Endometrial microvascular endothelial cells (primary cell): ENCODE results near the gene C1GALT1C1L. TPM values are rescaled to one million over a fixed set of nuclear protein-coding genes. Genes with fewer than 3 reads are reported as not detected.
"Not testable (repeated sequence)": the region's sequence is repeated elsewhere in the genome, so short reads cannot be mapped to it uniquely, and the experiment has no call there.

Experiments used
- in situ Hi-C: cut with HindIII; loops from 2 replicates; pipeline ENCODE4 v1.10.0; 2017; ENCODE audit warnings: low sequenced_read_pairs, low pct_unique_long_range_greater_than_20kb; ENCODE audit errors: inconsistent ontology term
- total RNA-seq: library from RNA; depleted of rRNA; stranded (reverse); fragments of >200 nt; gene quantifications from one replicate; pipeline ENCODE4 v1.2.3, GENCODE V29; 2015; ENCODE audit errors: inconsistent ontology term

C1GALT1C1L gene
- total RNA-seq, 1 donor from 2014 or later, result 0.37 TPM

DNA sequence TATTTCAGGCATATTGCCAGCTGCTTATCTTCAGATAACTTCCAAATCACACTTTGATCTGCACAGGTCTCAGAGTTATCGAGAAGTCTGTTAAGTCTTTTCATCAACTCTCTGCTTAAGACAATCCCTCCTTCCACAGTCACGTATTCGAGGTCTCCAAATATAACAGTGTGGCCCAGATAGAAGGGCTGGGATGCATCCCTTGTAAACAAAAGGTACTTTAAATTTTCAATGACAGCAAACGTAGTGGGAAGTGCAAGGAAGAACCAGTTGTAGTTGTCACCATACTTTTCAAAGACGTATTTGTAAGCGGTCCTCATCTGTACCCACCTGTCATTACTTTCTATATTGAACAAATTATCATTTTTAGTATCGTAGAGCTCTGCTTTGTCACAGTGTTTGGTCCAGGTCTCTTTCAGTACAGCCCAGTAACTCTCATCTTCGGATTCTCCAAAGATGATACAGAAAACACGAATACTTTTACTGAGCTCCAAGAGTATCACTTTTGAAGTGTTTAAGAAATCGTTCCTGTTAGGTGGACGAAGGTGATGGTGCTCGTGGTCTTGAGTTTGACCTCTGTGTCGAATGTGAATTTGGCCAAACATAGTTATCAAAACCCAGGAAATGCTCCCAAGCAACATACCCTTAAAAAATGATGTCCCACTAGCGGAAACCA, 445 bp downstream of the C1GALT1C1L start:
- in situ Hi-C loops, result no loop called here

DNA sequence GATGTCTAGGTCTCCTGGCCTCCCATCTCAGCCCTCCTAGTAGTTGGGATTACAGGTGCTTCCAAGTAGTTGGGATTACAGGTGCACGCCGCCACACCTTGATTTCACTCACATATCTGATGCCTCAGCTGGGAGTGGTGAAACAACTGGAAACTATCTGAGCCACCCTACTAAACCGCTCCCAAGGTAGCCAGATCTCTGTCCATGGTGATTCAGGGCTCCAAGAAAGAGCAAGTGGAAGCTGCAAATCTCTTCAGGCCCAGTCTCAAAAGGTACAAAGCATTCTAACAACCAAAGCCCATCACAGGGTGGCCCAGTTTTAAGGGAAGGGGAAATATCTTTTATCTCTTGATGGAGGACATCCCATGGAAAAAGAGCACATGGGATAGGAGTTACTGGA, 19.0 kb downstream of the C1GALT1C1L start:
- in situ Hi-C loops, result no loop called here

- in situ Hi-C loops, result no loop called here
Observed at GRCh38 chr2:43653506-43653905, 22.7 kb downstream of the C1GALT1C1L start.

DNA sequence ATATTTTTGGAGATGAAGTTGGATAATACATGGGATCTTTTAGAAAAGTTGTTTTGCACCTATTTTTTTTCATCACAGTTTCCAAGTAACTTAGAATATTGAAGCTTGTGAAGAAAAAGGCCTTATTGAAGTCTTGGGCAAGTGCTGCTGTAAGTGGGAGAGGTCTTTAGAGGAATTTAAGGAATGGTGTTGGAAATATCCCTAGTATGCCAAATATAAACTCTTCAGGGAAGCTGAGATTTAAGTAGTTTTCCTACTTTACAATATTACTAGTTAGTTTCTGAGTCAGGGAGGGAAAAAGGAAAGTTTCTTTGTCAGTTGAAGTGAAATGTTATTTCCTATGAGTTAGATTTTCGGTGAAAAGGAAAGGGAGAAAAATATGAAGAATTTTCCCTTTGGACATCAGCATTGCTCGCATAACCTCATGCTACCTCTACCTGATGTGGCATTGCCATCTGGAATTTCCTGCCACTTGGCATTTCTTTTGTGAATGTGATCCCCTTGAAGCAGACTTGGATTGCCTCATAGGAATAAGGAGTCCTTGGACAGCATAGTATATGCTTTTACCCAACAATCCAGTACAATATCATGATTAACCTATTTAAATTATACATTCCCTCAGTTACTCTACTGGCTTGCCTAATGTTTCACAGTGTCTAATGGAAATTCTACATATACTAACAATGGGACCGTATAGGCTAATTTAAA, 27.1 kb downstream of the C1GALT1C1L start:
- in situ Hi-C loops, result no loop called here

- in situ Hi-C loops, result no loop called here
Observed at GRCh38 chr2:43643680-43644079, 32.5 kb downstream of the C1GALT1C1L start.

- in situ Hi-C loops, result no loop called here
Observed at GRCh38 chr2:43642363-43642762, 33.9 kb downstream of the C1GALT1C1L start.

- in situ Hi-C loops, result no loop called here
Observed at GRCh38 chr2:43637030-43637803, 39.0 kb downstream of the C1GALT1C1L start, which contains the start of gene PLEKHH2. Gene PLEKHH2 (plus strand): TSS chr2:43637260. CDS start chr2:43644674, 7,414 bp downstream.

- in situ Hi-C loops, result no loop called here
Observed at GRCh38 chr2:43636621-43637020, 39.6 kb downstream of the C1GALT1C1L start.

- in situ Hi-C loops, result not testable (repeated sequence)
Observed at GRCh38 chr2:43636153-43636552, 40.1 kb downstream of the C1GALT1C1L start.

- in situ Hi-C loops, result no loop called here
Observed at GRCh38 chr2:43634604-43635306, 41.5 kb downstream of the C1GALT1C1L start.

DNA sequence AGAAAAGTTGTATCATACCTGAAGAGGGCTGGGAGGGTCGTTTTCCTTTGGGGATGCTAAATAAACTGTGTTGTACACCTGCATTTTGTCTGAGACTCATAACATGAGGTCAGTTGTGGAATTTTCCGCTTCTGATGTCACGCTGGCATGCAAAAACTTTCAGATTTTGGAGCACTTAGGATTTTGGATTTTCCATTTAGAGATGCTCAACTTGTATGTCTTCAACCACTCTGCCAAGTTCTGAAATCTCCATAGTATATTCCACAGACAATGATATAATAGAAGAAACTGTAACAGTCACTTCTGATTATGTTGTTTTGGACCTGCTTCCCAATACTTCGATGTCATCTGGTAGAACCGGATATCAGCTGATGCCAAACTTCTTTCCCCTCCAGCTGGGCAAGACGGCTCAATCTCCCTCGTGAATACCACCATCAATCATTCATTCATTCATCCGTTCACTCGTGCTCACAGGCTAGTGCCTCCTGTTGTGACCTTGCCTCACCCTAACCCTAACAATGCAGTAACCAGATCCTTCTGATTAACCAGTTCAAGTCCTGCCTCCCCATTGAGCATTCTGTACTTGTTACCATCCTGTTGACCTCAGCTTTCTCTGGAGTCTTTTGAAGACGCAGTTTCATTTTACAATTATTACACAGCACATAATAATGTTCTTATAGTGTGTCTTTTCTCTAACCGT, 44.5 kb downstream of the C1GALT1C1L start:
- in situ Hi-C loops, result no loop called here

Other genes starting within 250 kb of the C1GALT1C1L start
- 24.1 TPM for gene THADA, start 80.4 kb downstream of the C1GALT1C1L start, total RNA-seq
- 1.0 TPM for gene PLEKHH2, start 39.2 kb downstream of the C1GALT1C1L start, total RNA-seq
- 10.8 TPM for gene DYNC2LI1, start 97.6 kb upstream of the C1GALT1C1L start, total RNA-seq
- gene ABCG5, start 162.4 kb upstream of the C1GALT1C1L start, total RNA-seq, result not detected
- gene ABCG8, start 162.5 kb upstream of the C1GALT1C1L start, total RNA-seq, result not detected